ENCODE results near the gene DDR2. TPM values are rescaled to one million over a fixed set of nuclear protein-coding genes. Genes with fewer than 3 reads are reported as not detected.
"Not testable (repeated sequence)": the region's sequence is repeated elsewhere in the genome, so short reads cannot be mapped to it uniquely, and the experiment has no call there.

DDR2 gene
- total RNA-seq, 2 donors from 2014 or later = 0.31 to 0.71 TPM

- H3K9me3 Mint-ChIP-seq; DNase-seq (ENCODE audit: low spot score in 2 of 2); ATAC-seq; H3K36me3 Mint-ChIP-seq: not testable (repeated sequence)
- peak overlapping the region in 1 of 2 donors; percentile 8 for H3K27ac Mint-ChIP-seq
Observed at GRCh38 chr1:162796617-162797279, 164.5 kb downstream of the DDR2 start.

- H3K36me3 Mint-ChIP-seq; DNase-seq (ENCODE audit: low spot score in 2 of 2); H3K9me3 Mint-ChIP-seq; H3K27ac Mint-ChIP-seq: not testable (repeated sequence)
- peak in 1 of 2 donors; percentile 38 for ATAC-seq
Observed at GRCh38 chr1:162799995-162800830, 167.9 kb downstream of the DDR2 start.

- ATAC-seq = not testable (repeated sequence)
Observed at GRCh38 chr1:162807503-162807902, 175.2 kb downstream of the DDR2 start.

DNA sequence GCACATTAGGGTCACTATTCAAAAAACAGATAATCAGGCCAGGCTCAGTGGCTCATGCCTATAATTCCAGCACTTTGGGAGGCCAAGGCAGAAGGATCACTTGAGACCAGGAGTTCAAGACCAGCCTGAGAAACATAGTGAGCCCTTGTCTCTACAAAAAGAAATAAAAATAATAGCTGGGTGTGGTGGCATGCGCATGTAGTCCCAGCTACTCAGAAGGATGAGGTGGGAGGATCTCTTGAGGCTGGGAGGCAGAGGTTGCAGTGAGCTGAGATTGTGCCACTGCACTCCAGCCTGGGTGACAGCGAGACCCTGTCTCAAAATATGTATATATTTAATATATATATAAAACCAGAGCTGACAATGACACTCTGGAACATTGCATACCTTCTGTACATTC, 180.1 kb downstream of the DDR2 start:
- not testable (repeated sequence) for H3K27ac Mint-ChIP-seq; H3K9me3 Mint-ChIP-seq; DNase-seq (ENCODE audit: low spot score in 2 of 2); ATAC-seq
- H3K36me3 Mint-ChIP-seq = peaks cover 8 to 11% of the 10 kb centered on the region in 2 donors

More at GRCh38 chr1:162807503-162807902, 175.2 kb downstream of the DDR2 start:
- not testable (repeated sequence) for H3K27ac Mint-ChIP-seq; DNase-seq (ENCODE audit: low spot score in 2 of 2); H3K9me3 Mint-ChIP-seq
- peaks cover 18 to 27% of the 10 kb centered on the region in 2 donors for H3K36me3 Mint-ChIP-seq

DNA sequence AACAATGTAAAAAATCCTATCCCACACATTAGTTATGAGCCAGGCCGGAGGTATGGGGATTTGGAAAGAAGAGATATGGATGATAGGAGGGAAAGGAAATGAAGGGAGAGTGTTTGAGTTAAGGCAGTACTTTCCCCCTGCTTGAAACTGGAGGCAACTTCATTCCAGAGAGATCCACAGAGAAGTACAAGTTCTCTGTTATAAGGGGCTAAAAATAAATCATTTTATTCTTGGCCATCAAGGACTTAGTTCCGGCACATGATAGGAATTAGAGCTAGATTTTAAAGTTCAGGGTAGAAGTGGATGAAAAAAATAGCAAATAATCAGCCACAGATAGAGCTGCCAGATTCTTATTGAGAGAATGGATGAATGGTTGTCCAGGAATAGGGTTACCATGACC, 185.9 kb downstream of the DDR2 start:
- ATAC-seq; H3K27ac Mint-ChIP-seq; H3K9me3 Mint-ChIP-seq; H3K36me3 Mint-ChIP-seq; DNase-seq (ENCODE audit: low spot score in 2 of 2): not testable (repeated sequence)

DNA sequence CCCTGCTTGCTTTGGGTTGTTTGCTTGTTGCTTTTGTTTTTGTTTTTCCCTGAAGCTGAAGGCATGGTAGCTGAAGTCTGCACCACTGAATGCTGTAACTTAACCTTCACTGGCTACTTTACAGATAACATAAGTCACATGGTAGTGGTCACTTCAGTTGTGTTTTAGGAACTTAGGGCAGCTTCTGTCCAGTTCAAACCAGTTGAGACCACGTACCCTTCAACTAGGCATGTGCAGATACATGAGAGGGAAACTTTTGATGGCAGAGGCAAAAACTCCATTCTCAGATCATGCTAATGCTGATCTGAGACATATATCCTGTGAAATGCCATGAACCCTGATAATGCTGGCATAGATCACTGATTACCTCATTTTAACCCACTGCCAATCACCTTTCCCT, 186.4 kb downstream of the DDR2 start:
- H3K9me3 Mint-ChIP-seq; H3K27ac Mint-ChIP-seq; ATAC-seq; DNase-seq (ENCODE audit: low spot score in 2 of 2); H3K36me3 Mint-ChIP-seq: not testable (repeated sequence)

GRCh38 chr1:162822391-162823200, 190.3 kb downstream of the DDR2 start:
- no peak overlapping the region for H3K27ac Mint-ChIP-seq
- no peak for DNase-seq (ENCODE audit: low spot score in 2 of 2)

DNA sequence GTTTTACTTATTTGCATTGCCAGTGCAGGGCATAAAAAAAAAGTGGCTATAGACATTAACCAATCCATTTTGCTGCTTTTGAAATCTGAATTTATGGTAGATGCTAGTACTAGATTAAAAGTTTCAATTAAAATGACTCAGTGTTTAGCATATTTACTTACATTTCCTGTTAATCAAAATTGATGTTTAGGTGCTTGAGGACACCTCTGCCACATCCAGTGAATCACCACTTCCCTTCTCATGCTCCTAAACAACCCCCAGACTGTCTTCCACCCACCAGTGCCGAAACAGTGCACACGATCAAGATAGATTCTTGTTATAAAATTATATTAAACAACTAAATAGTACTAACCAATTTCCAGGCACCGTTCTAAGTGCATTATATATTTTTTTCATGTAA, 191.0 kb downstream of the DDR2 start:
- H3K36me3 Mint-ChIP-seq = no peaks in the 10 kb centered on the region
- H3K9me3 Mint-ChIP-seq = no peaks in the 10 kb centered on the region
- ATAC-seq (peak in 1 of 2 donors; percentile 84), DNase-seq (ENCODE audit: low spot score in 2 of 2) (no peak)
- no peak overlapping the region for H3K27ac Mint-ChIP-seq

More at GRCh38 chr1:162822391-162823200, 190.3 kb downstream of the DDR2 start:
- ATAC-seq = peak; percentile 28 to 35
- Mint-ChIP-seq H3K36me3 (no peaks in the 10 kb centered on the region), H3K9me3 (no peaks in the 10 kb centered on the region)

- H3K36me3 Mint-ChIP-seq = no peaks in the 10 kb centered on the region
- H3K27ac Mint-ChIP-seq = no peak overlapping the region
- DNase-seq (ENCODE audit: low spot score in 2 of 2) (no peak), ATAC-seq (peak in 1 of 2 donors; percentile 34)
- H3K9me3 Mint-ChIP-seq = no peaks in the 10 kb centered on the region
Observed at GRCh38 chr1:162823771-162824525, 191.7 kb downstream of the DDR2 start.

DNA sequence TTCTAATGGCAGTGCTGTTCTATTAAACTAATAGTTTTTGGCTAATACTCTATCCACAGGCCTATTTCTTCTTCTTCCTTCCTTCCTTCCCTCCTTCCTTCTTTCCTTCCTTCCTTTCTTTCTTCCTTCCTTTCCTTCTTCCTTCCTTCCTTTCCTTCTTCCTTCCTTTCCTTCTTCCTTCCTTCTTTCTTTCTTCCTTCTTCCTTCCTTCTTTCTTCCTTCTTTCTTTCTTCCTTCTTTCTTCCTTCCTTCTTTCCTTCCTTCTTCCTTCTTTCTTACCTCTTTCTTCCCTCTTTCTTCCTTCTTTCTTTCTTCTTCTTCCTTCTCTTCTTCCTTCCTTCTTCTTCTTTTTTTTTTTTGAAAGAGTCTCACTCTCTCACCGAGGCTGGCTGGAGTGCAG, 197.0 kb downstream of the DDR2 start:
- ATAC-seq (no peak), DNase-seq (ENCODE audit: low spot score in 2 of 2) (no peak)
- Mint-ChIP-seq H3K36me3 (no peaks in the 10 kb centered on the region), H3K9me3 (no peaks in the 10 kb centered on the region), H3K27ac (no peak overlapping the region)

- no peak for ATAC-seq
- Mint-ChIP-seq H3K36me3 (no peaks in the 10 kb centered on the region), H3K9me3 (no peaks in the 10 kb centered on the region)
Observed at GRCh38 chr1:162832470-162832869, 200.2 kb downstream of the DDR2 start.

DNA sequence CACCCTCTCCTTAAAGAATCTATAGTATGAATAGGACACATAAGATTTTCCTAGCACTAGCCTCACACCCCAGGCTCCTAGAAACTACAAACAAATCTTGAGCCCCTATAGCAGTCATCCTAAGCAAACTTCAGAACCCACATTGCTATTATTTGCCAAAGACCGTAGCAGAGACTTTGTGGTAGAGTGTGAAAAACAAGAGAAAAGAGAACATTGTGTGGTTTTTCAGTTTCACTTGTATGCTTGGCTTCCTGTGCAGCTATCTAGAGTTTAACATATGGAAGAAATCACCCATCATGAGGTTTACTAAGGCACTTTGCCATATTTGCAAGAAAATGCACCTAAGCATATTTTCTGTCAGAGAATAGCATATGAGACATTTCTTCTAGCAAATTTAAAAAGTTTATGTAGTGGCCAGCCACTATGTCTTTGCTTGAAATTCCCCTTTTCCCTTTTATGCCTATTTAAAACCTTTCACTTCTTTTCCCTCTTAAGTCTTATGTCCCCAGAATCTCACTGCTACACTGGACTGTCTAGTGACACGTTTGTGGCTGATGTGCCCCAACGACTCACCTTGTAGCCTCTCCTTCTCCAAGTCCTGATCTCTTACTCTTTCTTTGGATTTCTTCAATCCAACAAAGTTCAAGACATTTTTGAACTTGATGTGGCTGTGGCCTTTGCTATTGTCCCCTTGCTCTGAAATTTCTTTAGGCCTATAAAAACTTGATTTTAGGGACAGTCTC, 203.1 kb downstream of the DDR2 start:
- DNase-seq (ENCODE audit: low spot score in 2 of 2) (no peak), ATAC-seq (peak; percentile 90 to 97)
- Mint-ChIP-seq H3K36me3 (peaks cover 11 to 13% of the 10 kb centered on the region in 2 donors), H3K9me3 (peaks cover 6 to 12% of the 10 kb centered on the region in 2 donors), H3K27ac (peak overlapping the region; percentile 39 to 78)

More at GRCh38 chr1:162832470-162832869, 200.2 kb downstream of the DDR2 start:
- no peak overlapping the region for H3K27ac Mint-ChIP-seq
- no peak for DNase-seq (ENCODE audit: low spot score in 2 of 2)
